GM18870 (cell line): Measurements from ENCODE around the gene CBY2.
"Not testable (repeated sequence)": the region's sequence is repeated elsewhere in the genome, so short reads cannot be mapped to it uniquely, and the experiment has no call there.

Experiments used
- ATAC-seq: cut with Tn5 transposase; IDR thresholded peaks from one replicate; pipeline ENCODE4 v1.9.1; 2021; ENCODE audit warnings: moderate library complexity; ENCODE audit not compliant: unreplicated experiment

CBY2 gene

DNA sequence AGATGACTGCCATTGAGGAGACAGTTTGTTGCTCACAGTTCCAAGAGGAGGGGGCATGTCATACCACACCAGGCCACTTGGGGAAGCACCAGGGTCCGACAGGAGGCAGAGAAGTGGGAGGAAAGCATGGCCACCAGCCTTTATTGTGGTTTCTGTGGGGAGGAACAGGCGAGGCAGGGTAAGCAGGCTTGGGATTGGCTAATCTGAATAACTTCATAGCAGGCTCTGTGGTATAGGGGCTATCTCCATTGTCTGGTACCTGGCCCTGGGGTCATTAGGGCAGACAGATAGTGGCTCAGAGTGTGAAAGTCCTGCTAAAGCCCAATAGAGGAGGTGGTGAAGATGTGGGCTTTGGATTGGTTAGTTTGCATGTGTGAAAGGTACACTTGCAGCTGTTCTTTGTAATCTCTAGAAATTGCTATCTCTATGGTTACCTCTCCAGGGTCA lies 35.5 kb downstream of the CBY2 start:
- no peak for ATAC-seq

DNA sequence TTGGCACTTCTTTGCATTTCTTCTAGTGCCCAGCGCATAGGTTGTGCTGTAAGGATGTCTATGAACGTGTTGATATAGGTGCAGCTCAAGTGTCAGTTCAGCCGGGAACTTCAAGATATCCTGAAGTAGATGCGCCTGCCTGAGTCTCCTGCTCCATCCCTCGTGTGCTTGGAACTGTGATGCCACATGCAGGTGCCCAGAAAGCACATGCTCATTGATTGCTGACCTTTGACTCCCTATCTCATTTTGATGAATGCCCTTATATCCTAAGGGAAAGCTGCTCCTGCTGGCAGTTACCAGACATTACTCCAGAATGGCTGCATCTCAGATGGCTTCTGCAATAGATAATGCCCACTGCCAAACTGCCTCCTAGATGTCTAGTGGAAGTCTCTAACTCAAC lies 40.9 kb downstream of the CBY2 start:
- ATAC-seq = no peak

DNA sequence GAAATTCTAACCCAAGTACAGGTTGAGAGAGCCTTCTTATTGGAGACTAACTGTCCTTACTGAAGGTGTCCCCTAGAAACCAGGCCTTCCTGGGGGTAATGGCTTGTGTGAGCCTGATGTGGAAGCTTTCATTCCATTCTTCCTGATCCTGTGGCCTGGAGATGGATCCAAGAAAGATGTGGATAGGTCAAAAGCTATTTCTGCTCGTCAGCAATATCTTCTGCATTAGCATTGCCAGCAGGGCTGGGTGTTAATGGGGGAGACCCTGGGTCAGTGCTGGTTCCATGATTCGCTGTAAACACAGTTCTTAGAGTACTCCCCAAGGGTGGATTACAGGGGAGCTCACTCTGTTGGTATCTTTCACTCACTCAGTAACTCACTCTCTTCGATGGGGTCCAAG lies 42.9 kb downstream of the CBY2 start:
- ATAC-seq = no peak

DNA sequence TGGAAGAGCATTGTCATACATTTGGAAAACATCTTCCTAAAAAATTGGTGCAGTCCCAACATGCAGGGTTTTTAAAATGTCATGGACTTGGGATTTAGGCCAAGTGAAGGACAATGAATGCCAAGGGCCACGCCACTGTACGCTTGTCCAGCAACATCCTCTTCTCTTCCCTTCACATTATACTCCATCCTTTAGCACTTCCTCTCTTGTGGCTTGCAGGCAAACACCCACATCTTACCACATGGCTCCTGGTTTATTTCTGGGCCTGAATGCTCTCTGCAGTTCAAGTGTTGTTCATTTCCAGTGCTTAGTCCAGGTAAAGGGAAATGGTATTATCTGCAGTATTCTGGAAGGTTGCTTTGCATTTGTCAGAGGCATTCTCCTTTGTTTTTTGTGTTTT lies 45.0 kb downstream of the CBY2 start:
- no peak for ATAC-seq

DNA sequence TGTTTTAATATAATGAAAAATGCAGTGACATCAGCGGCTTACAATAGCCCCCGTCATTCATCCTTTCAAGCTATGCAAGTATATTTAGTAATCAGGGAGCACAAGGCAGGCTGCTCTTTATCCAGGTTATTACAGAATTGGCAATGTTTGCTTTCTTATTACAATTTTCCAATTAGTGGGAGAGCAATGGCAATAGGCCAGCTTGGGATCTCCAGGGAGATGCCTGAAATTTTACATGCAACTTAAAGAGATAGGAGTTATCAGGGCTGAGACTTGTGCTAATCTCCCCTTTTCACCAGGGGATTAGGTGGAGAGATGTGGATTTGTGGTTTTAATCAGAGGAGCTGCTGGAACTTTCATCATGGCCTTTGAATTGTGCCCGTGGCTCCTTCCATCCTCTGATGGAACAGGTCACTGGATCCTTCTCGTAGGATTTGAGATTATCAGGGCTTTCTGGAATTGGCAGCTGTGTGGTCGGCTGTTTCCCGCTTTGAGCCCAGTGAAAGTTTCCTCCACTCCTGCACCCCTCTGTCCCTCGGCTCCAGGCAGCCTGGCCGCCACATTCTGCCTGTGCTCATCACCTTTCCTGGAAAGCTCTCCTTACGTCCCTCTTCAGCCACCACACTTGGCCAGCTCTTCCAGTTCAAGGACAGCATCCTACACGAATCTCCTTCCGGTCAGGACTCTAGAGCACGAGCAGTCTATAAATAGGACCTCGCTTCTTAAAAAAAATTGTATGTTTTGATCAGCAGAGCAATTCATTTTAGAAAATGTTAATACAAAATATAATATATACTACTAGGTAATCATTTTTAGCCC lies 47.0 kb downstream of the CBY2 start:
- no peak for ATAC-seq

DNA sequence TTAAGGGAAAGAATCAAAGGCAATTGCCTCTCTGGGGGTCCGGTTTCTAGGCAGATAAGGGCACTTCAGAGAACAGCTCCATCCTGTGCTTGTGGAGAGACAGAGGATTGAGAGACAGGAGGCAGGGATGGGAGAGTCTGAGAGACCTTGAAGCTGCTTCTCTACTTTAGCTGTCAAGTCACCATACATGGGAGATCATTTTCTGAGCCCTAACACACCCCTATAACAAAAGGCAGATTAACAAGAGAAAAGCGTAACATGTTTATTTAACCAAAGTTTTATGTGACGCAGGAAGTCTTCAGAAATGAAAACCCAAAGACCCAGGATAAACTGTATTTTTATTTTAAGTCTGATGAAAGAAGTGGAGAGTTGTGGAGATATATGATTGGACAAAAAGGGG lies 48.4 kb downstream of the CBY2 start:
- no peak for ATAC-seq

DNA sequence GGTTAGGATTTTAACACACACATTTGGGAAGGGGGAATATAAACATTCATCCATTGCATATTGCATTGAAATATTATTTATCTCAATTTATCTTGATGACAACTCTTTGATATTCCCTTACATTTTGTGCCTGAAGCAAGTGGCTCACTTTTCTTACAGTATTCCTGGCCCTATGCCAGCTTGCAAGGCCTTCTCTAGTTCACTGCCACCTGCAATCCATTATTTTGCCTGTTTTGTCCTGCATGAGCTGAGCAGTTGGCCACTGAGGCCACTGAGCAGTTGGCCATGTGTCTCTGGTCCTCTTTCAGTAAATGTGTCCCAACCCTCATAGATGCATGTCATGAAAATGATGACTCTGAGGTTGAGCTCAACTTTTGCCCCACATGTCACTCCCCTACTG lies 49.8 kb downstream of the CBY2 start:
- no peak for ATAC-seq

DNA sequence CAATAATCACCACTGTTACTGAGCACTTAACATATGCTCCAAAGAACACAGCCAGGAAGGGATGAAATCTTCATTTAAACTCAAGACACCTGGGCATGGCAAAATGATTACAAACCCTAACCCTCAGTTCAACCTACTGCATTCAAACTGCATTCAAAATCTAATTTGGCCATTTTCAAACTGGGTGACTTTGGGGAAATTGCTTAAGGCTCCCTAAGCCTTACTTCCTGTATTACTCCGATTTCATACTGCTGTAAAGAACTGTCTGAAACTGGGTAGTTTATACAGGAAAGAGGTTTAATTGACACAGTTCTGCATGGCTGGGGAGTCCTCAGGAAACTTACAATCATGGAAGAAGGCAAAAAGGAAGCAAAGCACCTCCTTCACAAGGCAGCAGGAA lies 50.4 kb downstream of the CBY2 start:
- ATAC-seq = no peak

DNA sequence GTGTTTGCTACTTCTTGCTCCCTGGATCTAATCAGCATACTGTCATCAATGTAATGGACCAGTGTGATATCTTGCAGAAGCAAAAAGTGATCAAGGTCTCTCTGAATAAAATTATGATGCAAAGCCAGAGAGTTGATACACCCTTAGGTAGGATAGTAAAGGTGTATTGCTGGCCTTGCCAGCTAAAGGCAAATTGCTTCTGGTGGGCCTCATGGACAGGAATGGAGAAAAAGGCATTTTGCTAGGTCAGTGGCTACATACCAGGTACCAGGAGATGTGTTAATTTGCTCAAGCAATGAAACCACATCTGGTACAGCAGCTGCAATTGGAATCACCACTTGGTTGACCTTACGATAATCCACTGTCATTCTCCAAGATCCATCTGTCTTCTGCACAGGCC lies 54.4 kb downstream of the CBY2 start:
- not testable (repeated sequence) for ATAC-seq

DNA sequence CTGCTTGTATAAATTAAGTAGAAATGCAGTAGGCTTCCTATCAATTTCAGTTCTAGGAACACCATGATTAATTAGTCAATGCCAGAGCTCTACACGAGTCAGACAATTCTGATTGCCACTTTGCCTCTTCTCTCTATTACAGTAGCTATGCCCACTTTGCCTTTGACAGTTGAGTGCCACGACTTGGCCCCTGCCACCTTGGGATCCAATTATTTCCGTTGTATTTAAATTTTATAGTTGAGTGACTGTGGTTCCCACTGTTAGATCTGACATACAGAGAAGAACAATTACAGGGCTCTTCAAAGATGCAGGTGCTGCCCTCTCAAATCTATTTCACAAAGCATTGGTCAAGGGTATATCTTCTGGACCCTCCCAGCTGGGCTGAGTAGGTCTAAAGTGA lies 55.5 kb downstream of the CBY2 start:
- ATAC-seq = not testable (repeated sequence)

DNA sequence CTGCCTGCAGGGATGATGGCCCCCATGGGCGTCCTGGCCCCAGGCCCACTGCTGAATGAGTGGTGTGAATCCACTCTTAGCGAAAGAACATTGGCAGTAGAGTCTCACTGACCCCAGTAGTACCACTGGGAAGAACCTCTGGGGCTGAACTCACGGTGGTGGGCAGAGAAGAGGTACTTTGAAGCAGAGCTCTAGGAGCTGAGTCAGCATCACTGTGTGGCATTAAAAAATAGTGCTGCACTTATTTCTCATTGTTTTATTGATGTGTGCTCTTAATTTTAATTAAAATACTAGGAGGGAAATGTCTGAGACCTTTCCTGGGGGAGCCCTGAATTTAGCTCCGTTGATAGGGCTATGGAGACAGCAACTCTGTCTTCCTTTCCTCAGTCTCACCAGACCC lies 61.3 kb downstream of the CBY2 start:
- no peak for ATAC-seq
